SK-N-MC (cell line): ENCODE results near the gene ZNF205.

Source experiments
- EZH2 ChIP-seq: fragments of 200-600 bp; sonication (generic); IDR thresholded peaks from one replicate; pipeline ENCODE4 v1.6.1; 2017; ENCODE audit warnings: antibody characterized with exemption
- POLR2AphosphoS5 ChIP-seq: IDR thresholded peaks from 2 replicates; pipeline ENCODE4 v1.6.1; 2012; ENCODE audit warnings: mild to moderate bottlenecking, low read depth, low read length, borderline replicate concordance

DNA sequence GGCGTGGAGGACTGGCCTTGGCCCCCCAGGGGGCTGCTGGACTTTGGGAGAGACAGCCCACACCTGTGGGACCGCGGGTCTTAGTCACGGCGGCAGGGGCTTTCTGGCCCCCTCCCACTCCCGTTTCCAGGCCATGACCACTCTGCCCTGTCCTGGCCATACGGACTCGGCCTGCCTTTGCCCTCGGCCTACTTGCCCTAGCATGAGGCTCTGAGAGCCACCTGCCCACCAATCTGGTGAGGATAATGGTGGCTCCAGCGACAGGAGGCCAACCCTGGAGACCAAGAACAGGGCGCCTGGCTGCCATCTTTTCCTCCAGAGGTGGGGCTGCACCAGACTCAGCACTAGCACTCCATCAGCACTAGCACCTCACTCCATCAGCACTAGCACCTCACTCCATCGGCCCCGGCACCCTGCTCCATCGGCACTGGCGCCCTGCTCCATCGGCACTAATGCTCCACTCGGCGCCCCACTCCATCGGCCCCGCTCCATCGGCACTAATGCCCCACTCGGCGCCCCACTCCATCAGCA, 29.5 kb downstream of the ZNF205 start:
- TF ChIP-seq EZH2 (no peak), POLR2AphosphoS5 (no peak)
